Measurements from ENCODE around the gene OR51D1. TPM values are rescaled to one million over a fixed set of nuclear protein-coding genes. Genes with fewer than 3 reads are reported as not detected.
A peak's percentile ranks its signal among the peaks of the same experiment; 100 is the strongest.

Gene OR51D1
- total RNA-seq, 4 donors from 2014 or later: not detected

- no peaks in the 10 kb centered on the region for H3K36me3 ChIP-seq
- DNase-seq: no peak
- peak overlapping the region in 1 of 4 donors; percentile 44 for H3K4me3 ChIP-seq
- TF ChIP-seq, protein P1, sequence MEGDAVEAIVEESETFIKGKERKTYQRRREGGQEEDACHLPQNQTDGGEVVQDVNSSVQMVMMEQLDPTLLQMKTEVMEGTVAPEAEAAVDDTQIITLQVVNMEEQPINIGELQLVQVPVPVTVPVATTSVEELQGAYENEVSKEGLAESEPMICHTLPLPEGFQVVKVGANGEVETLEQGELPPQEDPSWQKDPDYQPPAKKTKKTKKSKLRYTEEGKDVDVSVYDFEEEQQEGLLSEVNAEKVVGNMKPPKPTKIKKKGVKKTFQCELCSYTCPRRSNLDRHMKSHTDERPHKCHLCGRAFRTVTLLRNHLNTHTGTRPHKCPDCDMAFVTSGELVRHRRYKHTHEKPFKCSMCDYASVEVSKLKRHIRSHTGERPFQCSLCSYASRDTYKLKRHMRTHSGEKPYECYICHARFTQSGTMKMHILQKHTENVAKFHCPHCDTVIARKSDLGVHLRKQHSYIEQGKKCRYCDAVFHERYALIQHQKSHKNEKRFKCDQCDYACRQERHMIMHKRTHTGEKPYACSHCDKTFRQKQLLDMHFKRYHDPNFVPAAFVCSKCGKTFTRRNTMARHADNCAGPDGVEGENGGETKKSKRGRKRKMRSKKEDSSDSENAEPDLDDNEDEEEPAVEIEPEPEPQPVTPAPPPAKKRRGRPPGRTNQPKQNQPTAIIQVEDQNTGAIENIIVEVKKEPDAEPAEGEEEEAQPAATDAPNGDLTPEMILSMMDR (IDR thresholded peaks at IDR 0.05 in 4 of 5, conservative IDR thresholded peaks at IDR 0.05 in 1 of 5): no peak
- TF ChIP-seq POLR2A (IDR thresholded peaks at IDR 0.05): no peak
- no peaks in the 10 kb centered on the region for H3K9me3 ChIP-seq
- intact Hi-C loops (cut with DNase I; ENCODE audit: low total_unique reads): no loop called here
- H3K27ac ChIP-seq: peak overlapping the region in 3 of 4 donors; percentile 18 to 43 (median 20)
- ATAC-seq: no peak
- H3K27me3 ChIP-seq: no peaks in the 10 kb centered on the region
- in situ Hi-C loops (cut with MboI; ENCODE audit: low sequenced_read_pairs in 4 of 4): loop anchor here in 2 of 4 donors (25.0 kb wide), 3 partner anchors 341 to 1166 kb away; partner anchors contain the start of genes OR51L1 (in 1 of the 2) and OR52N2 (in 1 of the 2)
- peaks cover 15% of the 10 kb centered on the region in 2 donors for H3K4me1 ChIP-seq
These were observed 8.7 kb downstream of the OR51D1 start for GRCh38 chr11:4645974-4646373.

DNA sequence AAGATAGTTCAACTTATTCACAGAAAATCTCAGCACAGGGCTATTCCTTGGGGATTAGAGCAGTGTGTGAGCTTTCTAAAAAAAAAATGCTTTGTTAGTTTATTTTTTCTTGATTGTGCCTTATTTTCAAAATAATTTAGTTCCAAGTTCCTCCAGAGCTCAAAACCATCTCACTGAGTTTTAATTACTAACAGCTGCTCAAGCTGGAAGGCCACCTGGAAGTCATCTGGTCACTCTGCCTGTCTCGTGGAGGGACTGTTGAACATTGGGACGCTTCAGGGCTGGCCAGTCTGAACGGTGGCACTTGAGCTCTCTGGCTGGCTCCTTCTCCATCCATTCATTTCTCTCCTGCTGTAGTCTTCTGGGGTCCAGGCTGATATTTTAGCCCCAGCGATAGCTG, 10.5 kb downstream of the OR51D1 start:
- H3K4me1 ChIP-seq: peaks cover 15% of the 10 kb centered on the region in 2 donors
- TF ChIP-seq, protein P1 (IDR thresholded peaks at IDR 0.05 in 4 of 5, conservative IDR thresholded peaks at IDR 0.05 in 1 of 5): no peak
- TF ChIP-seq POLR2A (IDR thresholded peaks at IDR 0.05): no peak
- peak overlapping the region in 1 of 4 donors; percentile 54 for H3K27ac ChIP-seq
- DNase-seq: no peak
- no peaks in the 10 kb centered on the region for H3K9me3 ChIP-seq
- in situ Hi-C loops (cut with MboI; ENCODE audit: low sequenced_read_pairs in 4 of 4): loop anchor here in 2 of 4 donors (25.0 kb wide), 3 partner anchors 340 to 1165 kb away; partner anchors contain the start of genes OR51L1 (in 1 of the 2) and OR52N2 (in 1 of the 2)
- H3K4me3 ChIP-seq: no peak overlapping the region
- no peaks in the 10 kb centered on the region for H3K36me3 ChIP-seq
- intact Hi-C loops (cut with DNase I; ENCODE audit: low total_unique reads): no loop called here
- H3K27me3 ChIP-seq: no peaks in the 10 kb centered on the region
- ATAC-seq: no peak

DNA sequence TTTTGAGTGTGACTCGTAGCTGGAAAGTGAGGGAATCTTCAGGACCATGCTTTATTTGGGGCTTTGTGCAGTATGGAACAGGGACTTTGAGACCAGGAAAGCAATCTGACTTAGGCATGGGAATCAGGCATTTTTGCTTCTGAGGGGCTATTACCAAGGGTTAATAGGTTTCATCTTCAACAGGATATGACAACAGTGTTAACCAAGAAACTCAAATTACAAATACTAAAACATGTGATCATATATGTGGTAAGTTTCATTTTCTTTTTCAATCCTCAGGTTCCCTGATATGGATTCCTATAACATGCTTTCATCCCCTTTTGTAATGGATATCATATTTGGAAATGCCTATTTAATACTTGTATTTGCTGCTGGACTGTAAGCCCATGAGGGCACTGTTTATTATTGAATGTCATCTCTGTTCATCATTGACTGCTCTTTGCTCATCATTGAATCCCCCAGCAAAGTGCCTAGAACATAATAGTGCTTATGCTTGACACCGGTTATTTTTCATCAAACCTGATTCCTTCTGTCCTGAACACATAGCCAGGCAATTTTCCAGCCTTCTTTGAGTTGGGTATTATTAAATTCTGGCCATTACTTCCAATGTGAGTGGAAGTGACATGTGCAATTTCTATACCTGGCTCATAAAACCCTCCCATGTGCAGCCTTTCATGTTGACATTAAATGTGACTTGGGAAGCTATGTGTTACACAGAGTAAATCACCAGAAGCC, 17.5 kb downstream of the OR51D1 start:
- H3K9me3 ChIP-seq: no peaks in the 10 kb centered on the region
- H3K4me1 ChIP-seq: peaks cover 0 to 4% of the 10 kb centered on the region in 2 donors
- DNase-seq (no peak), ATAC-seq (no peak)
- H3K27me3 ChIP-seq: no peaks in the 10 kb centered on the region
- in situ Hi-C loops (cut with MboI; ENCODE audit: low sequenced_read_pairs in 4 of 4): no loop called here
- H3K4me3 ChIP-seq: no peak overlapping the region
- no peak overlapping the region for H3K27ac ChIP-seq
- intact Hi-C loops (cut with DNase I; ENCODE audit: low total_unique reads): no loop called here
- no peaks in the 10 kb centered on the region for H3K36me3 ChIP-seq
- TF ChIP-seq, protein P1 (IDR thresholded peaks at IDR 0.05 in 4 of 5, conservative IDR thresholded peaks at IDR 0.05 in 1 of 5): no peak
- TF ChIP-seq POLR2A (IDR thresholded peaks at IDR 0.05): no peak

- in situ Hi-C loops (cut with MboI; ENCODE audit: low sequenced_read_pairs in 4 of 4): no loop called here
- Histone ChIP-seq H3K4me1 (peaks cover 0 to 4% of the 10 kb centered on the region in 2 donors), H3K36me3 (no peaks in the 10 kb centered on the region), H3K9me3 (no peaks in the 10 kb centered on the region), H3K4me3 (no peak overlapping the region), H3K27me3 (no peaks in the 10 kb centered on the region), H3K27ac (no peak overlapping the region)
- no peak for TF ChIP-seq POLR2A (IDR thresholded peaks at IDR 0.05)
- TF ChIP-seq, protein P1 (IDR thresholded peaks at IDR 0.05 in 4 of 5, conservative IDR thresholded peaks at IDR 0.05 in 1 of 5): no peak
- DNase-seq: no peak
- no peak for ATAC-seq
- intact Hi-C loops (cut with DNase I; ENCODE audit: low total_unique reads): no loop called here
These were observed 21.6 kb downstream of the OR51D1 start for GRCh38 chr11:4658629-4659445.
